ENCODE measurements around the gene C1orf210. TPM values are rescaled to one million over a fixed set of nuclear protein-coding genes. Genes with fewer than 3 reads are reported as not detected.
A peak's percentile ranks its signal among the peaks of the same experiment; 100 is the strongest.

The C1orf210 gene
- total RNA-seq, 2 donors from 2014 or later, result 6.6 to 11.7 TPM

- 62 to 70% methylated on average over 7 of the region's 7 CpGs for WGBS, 2 donors
- Histone ChIP-seq H3K4me1 (no peaks in the 10 kb centered on the region), H3K27ac (no peak overlapping the region), H3K36me3 (replicated peaks in 1 of 2; ENCODE audit: insufficient read depth in 1 of 2, low read depth in 2 of 2) (no peaks in the 10 kb centered on the region), H3K9me3 (no peaks in the 10 kb centered on the region), H3K4me3 (no peak overlapping the region), H3K27me3 (no peaks in the 10 kb centered on the region)
- no peak for DNase-seq
- TF ChIP-seq POLR2A (IDR thresholded peaks at IDR 0.05), result no peak
- no peak for TF ChIP-seq CTCF (IDR thresholded peaks at IDR 0.05)
- no peak for ATAC-seq
- intact Hi-C loops (cut with DNase I), result no loop called here
Measured at GRCh38 chr1:43302721-43303470, 17.5 kb upstream of the C1orf210 start.

GRCh38 chr1:43302201-43302600 lies 16.8 kb upstream of the C1orf210 start:
- Histone ChIP-seq H3K36me3 (replicated peaks in 1 of 2; ENCODE audit: insufficient read depth in 1 of 2, low read depth in 2 of 2) (no peaks in the 10 kb centered on the region), H3K4me1 (no peaks in the 10 kb centered on the region)
- WGBS, 2 donors, result 82 to 83% methylated on average over 1 of the region's 1 CpG

GRCh38 chr1:43300378-43301094 lies 15.2 kb upstream of the C1orf210 start, which contains the start of gene TIE1:
TIE1 (plus strand) TSS chr1:43300982; CDS start chr1:43301072, 90 bp downstream.
- H3K27me3 ChIP-seq, result no peaks in the 10 kb centered on the region
- no peaks in the 10 kb centered on the region for H3K9me3 ChIP-seq
- intact Hi-C loops (cut with DNase I), result no loop called here
- no peaks in the 10 kb centered on the region for H3K36me3 ChIP-seq (replicated peaks in 1 of 2; ENCODE audit: insufficient read depth in 1 of 2, low read depth in 2 of 2)
- H3K27ac ChIP-seq, result no peak within 1 kb of the TSS
- peaks cover 8% of the 10 kb centered on the region for H3K4me1 ChIP-seq
- H3K4me3 ChIP-seq, result no peak within 1 kb of the TSS
- TF ChIP-seq CTCF (IDR thresholded peaks at IDR 0.05) (no peak), POLR2A (IDR thresholded peaks at IDR 0.05) (peak in 1 of 3 donors; percentile 17)
- WGBS, 2 donors, result 69 to 73% methylated on average over 9 to 10 of the region's 10 CpGs
- DNase-seq (no peak), ATAC-seq (peak; percentile 38)

More at GRCh38 chr1:43302201-43302600, 16.8 kb upstream of the C1orf210 start:
- no peak overlapping the region for H3K4me3 ChIP-seq
- no peaks in the 10 kb centered on the region for H3K9me3 ChIP-seq
- ATAC-seq, result no peak
- intact Hi-C loops (cut with DNase I), result no loop called here
- no peak overlapping the region for H3K27ac ChIP-seq
- TF ChIP-seq CTCF (IDR thresholded peaks at IDR 0.05), result no peak
- no peak for TF ChIP-seq POLR2A (IDR thresholded peaks at IDR 0.05)
- H3K27me3 ChIP-seq, result no peaks in the 10 kb centered on the region
- DNase-seq, result no peak

- DNase-seq (no peak), ATAC-seq (no peak)
- Histone ChIP-seq H3K27me3 (no peaks in the 10 kb centered on the region), H3K27ac (no peak overlapping the region), H3K4me3 (no peak overlapping the region), H3K4me1 (peaks cover 21% of the 10 kb centered on the region), H3K9me3 (no peaks in the 10 kb centered on the region), H3K36me3 (replicated peaks in 1 of 2; ENCODE audit: insufficient read depth in 1 of 2, low read depth in 2 of 2) (no peaks in the 10 kb centered on the region)
- TF ChIP-seq POLR2A (IDR thresholded peaks at IDR 0.05) (no peak), CTCF (IDR thresholded peaks at IDR 0.05) (no peak)
- intact Hi-C loops (cut with DNase I), result loop anchor here (10.0 kb wide), 1 partner anchor 56 kb away; the partner anchor contains the start of gene CDC20
Measured at GRCh38 chr1:43299101-43299500, 13.7 kb upstream of the C1orf210 start.
